OCI-LY7 (cell line): Measurements from ENCODE around the gene KIF3C. TPM values are rescaled to one million over a fixed set of nuclear protein-coding genes. Genes with fewer than 3 reads are reported as not detected.

Source experiments
- BruUV-seq: library from RNA; stranded (reverse); fragments of 400-500 nt; replicated peaks from 2 replicates; lab custom pipeline; 2021; lab: Mats Ljungman, UMichigan
- CTCF ChIA-PET: fragments of 300-600 bp; sonication (Branson Sonifier 250); formaldehyde crosslinking; loops from one replicate; lab custom pipeline; 2022; ENCODE audit warnings: antibody characterized with exemption; ENCODE audit not compliant: unreplicated experiment; lab: Charles Lee
- POLR2A ChIA-PET: fragments of 300-600 bp; sonication (Branson Sonifier 250); formaldehyde crosslinking; loops from one replicate; lab custom pipeline; 2022; ENCODE audit warnings: antibody characterized with exemption; lab: Charles Lee
- DNase-seq: peaks from one replicate; pipeline ENCODE4 v3.0.0-alpha.2; 2015; ENCODE audit warnings: low spot score
- H2AFZ ChIP-seq: fragments of 200-600 bp; sonication (generic), shearing (Covaris generic); 2 replicates; pipeline ENCODE4 v1.6.1; 2014; ENCODE audit warnings: mild to moderate bottlenecking, antibody characterized with exemption, low read length, moderate library complexity
- H3K27ac ChIP-seq: fragments of 200-600 bp; sonication (generic); 2 replicates; pipeline ENCODE4 v1.5.1; 2014; ENCODE audit warnings: mixed run types, low read depth, mild to moderate bottlenecking, moderate library complexity, low read length, inconsistent platforms; ENCODE audit not compliant: poor library complexity, severe bottlenecking
- H3K36me3 ChIP-seq: fragments of 200-600 bp; sonication (generic); 2 replicates; pipeline ENCODE4 v1.6.1; 2014; ENCODE audit warnings: mild to moderate bottlenecking, antibody characterized with exemption, low read length, moderate library complexity, mixed read lengths; ENCODE audit not compliant: insufficient read depth
- H3K4me1 ChIP-seq: fragments of 200-600 bp; sonication (generic); 2 replicates; pipeline ENCODE4 v1.5.1; 2014; ENCODE audit warnings: mild to moderate bottlenecking, low read length; ENCODE audit not compliant: insufficient read depth, poor library complexity, severe bottlenecking
- H3K4me2 ChIP-seq: fragments of 200-600 bp; sonication (generic); 2 replicates; pipeline ENCODE4 v1.6.1; 2014; ENCODE audit warnings: mild to moderate bottlenecking, low read length
- H3K4me3 ChIP-seq: fragments of 200-600 bp; sonication (generic); 2 replicates; pipeline ENCODE4 v1.5.1; 2014; ENCODE audit warnings: mild to moderate bottlenecking, low read depth, low read length; ENCODE audit not compliant: poor library complexity, severe bottlenecking
- H3K79me2 ChIP-seq: fragments of 200-600 bp; sonication (generic); 2 replicates; pipeline ENCODE4 v1.6.1; 2016; ENCODE audit warnings: low read depth, mild to moderate bottlenecking, low read length, moderate library complexity, mixed read lengths; ENCODE audit not compliant: insufficient read depth
- H3K9me2 ChIP-seq: fragments of 200-600 bp; sonication (generic); 2 replicates; pipeline ENCODE4 v1.6.1; 2016; ENCODE audit warnings: mild to moderate bottlenecking, low read length, mixed read lengths; ENCODE audit not compliant: insufficient read depth
- H3K9me3 ChIP-seq: fragments of 200-600 bp; sonication (generic); 2 replicates; pipeline ENCODE4 v1.6.1; 2014; ENCODE audit warnings: mild to moderate bottlenecking, mixed run types, low read length, mixed read lengths
- H4K20me1 ChIP-seq: fragments of 200-600 bp; sonication (generic); 2 replicates; pipeline ENCODE4 v1.6.1; 2014; ENCODE audit warnings: mild to moderate bottlenecking, antibody characterized with exemption, low read length, moderate library complexity, mixed read lengths; ENCODE audit not compliant: insufficient read depth
- EZH2phosphoT487 ChIP-seq: fragments of 200-600 bp; sonication (generic); IDR thresholded peaks from 2 replicates; pipeline ENCODE4 v1.6.1; 2018; ENCODE audit warnings: low read depth, borderline replicate concordance, mild to moderate bottlenecking, mixed run types, antibody characterized with exemption, low read length, moderate library complexity, mixed read lengths
- intact Hi-C: fragments of 100-400 bp; cut with micrococcal nuclease; formaldehyde crosslinking; loops from one replicate; pipeline ENCODE4 v1.10.0; 2022; ENCODE audit not compliant: unreplicated experiment
- small RNA-seq: library from RNA; depleted of rRNA; stranded (forward); fragments of <200 nt; gene quantifications from one replicate; pipeline ENCODE3, GENCODE V24; 2014
- total RNA-seq, 2 experiments: library from RNA; depleted of rRNA in 1 of 2; stranded (reverse); fragments of >200 nt in 1 of 2; shearing (Covaris generic) in 1 of 2; gene quantifications; 2 replicates each; pipeline ENCODE4 v1.2.3, GENCODE V29; 2014 to 2022
- TF ChIP-seq, protein P1 (sequence below): fragments of 200-600 bp; sonication (generic); conservative IDR thresholded peaks from 2 replicates; pipeline ENCODE4 v1.5.1; 2014; ENCODE audit warnings: mild to moderate bottlenecking, antibody characterized with exemption, low read length, moderate library complexity, mixed read lengths

Gene KIF3C
- total RNA-seq, 2 experiments from 2014 or later = 3.8 to 11.4 TPM

DNA sequence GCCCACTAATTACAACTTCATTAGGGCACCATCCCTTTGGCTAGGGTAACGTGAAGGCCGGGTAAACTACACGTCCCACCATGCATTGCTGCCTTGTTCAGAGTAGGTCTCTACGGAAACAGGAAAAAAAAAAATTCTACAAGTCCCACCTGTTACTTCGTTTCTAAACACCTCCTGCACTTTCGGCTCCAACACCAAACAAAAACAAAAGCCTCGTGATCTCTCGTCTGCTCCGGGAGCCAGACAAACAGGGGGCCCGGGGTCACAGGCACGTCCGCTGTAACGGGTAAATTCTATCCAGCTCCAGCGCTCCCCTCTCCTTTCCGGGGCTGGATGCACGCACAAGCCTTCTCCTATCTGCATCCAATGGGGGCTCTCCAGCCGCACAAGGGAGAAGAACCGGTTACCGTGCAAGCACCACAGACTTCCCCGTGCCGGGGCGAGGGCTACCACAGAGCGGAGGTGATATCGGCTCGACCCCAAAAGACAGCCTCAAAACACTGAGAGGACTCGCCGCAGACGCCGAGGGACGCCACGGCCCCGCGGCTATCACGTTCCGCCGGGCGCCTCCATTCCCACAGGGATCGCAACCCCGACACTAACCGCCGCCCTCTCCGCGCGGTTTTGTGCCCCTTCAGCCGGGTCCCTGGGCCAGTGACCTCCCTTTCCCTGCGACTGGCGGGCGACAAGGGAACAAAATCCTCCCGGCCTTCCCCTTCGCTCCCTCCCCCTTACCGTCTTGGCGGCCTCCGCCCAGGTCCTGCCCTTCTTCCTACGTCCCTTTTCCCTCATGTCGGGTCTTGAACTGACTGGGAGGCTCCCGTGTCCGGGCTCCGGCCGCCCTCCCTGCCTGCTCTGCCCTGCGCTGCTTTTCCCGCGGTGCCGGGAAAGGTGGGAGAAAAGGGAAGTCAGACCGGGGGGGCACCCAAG, 104.6 kb downstream of the KIF3C start:
- peaks cover 54% of the 10 kb centered on the region for H3K79me2 ChIP-seq
- no TSS peak for BruUV-seq

More for the DNA sequence above, 104.6 kb downstream of the KIF3C start:
- intact Hi-C loops = loop anchor here (2.0 kb wide), 2 partner anchors 157 to 205 kb away; partner anchors contain the start of genes DTNB and RAB10
- peak overlapping the region; percentile 99 for H3K4me3 ChIP-seq
- peak overlapping the region; percentile 84 for H3K4me2 ChIP-seq
- no peaks in the 10 kb centered on the region for H3K9me3 ChIP-seq
- H3K9me2 ChIP-seq = no peaks in the 10 kb centered on the region
- no peak for TF ChIP-seq EZH2phosphoT487
- TF ChIP-seq, protein P1, sequence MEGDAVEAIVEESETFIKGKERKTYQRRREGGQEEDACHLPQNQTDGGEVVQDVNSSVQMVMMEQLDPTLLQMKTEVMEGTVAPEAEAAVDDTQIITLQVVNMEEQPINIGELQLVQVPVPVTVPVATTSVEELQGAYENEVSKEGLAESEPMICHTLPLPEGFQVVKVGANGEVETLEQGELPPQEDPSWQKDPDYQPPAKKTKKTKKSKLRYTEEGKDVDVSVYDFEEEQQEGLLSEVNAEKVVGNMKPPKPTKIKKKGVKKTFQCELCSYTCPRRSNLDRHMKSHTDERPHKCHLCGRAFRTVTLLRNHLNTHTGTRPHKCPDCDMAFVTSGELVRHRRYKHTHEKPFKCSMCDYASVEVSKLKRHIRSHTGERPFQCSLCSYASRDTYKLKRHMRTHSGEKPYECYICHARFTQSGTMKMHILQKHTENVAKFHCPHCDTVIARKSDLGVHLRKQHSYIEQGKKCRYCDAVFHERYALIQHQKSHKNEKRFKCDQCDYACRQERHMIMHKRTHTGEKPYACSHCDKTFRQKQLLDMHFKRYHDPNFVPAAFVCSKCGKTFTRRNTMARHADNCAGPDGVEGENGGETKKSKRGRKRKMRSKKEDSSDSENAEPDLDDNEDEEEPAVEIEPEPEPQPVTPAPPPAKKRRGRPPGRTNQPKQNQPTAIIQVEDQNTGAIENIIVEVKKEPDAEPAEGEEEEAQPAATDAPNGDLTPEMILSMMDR = no peak
- DNase-seq = peak; percentile 80
- H3K36me3 ChIP-seq = peaks cover 15% of the 10 kb centered on the region
- peak overlapping the region; percentile 77 for H2AFZ ChIP-seq
- CTCF ChIA-PET = interaction anchor here (0.5 to 1.5 kb wide), 3 partner anchors 24 to 38 kb away, joined by 3 to 6 read pairs (median 3); no protein-coding TSS in a partner anchor
- POLR2A ChIA-PET = interaction anchor here (0.8 to 2.7 kb wide), 9 partner anchors 11 to 204 kb away, joined by 3 to 26 read pairs (median 6); partner anchors contain the start of genes DTNB and RAB10
- peaks cover 26% of the 10 kb centered on the region for H3K4me1 ChIP-seq
- peak overlapping the region; percentile 83 for H3K27ac ChIP-seq
- H4K20me1 ChIP-seq = peaks cover 8% of the 10 kb centered on the region

Small RNA genes within 50 kb of the gene (small RNA-seq; reads per million reads assigned to genes)
- gene NDUFB4P4 = not detected
- gene UQCRHP2 = not detected

Other genes with a start within 250 kb of the KIF3C start
- gene ASXL2, start 104.0 kb downstream of the KIF3C start, total RNA-seq (2014; rRNA removed; shearing (Covaris generic)) = 11.4 and 12.4 TPM in 2 replicates
- 31.8 and 33.1 TPM in 2 replicates for gene ASXL2, start 104.0 kb downstream of the KIF3C start, total RNA-seq (2022)
- 58.3 and 109 TPM in 2 replicates for gene RAB10, start 51.6 kb upstream of the KIF3C start, total RNA-seq (2014; rRNA removed; shearing (Covaris generic))
- 83.9 and 96.7 TPM in 2 replicates for gene RAB10, start 51.6 kb upstream of the KIF3C start, total RNA-seq (2022)
- gene GAREM2, start 190.6 kb upstream of the KIF3C start, total RNA-seq (2014; rRNA removed; shearing (Covaris generic)) = not detected in 2 replicates
- gene GAREM2, start 190.6 kb upstream of the KIF3C start, total RNA-seq (2022) = 0.11 TPM in 1 of 2 replicates, not detected in the other